Measurements from ENCODE around the gene STK17B. TPM values are rescaled to one million over a fixed set of nuclear protein-coding genes. Genes with fewer than 3 reads are reported as not detected.

Gene STK17B
- total RNA-seq, 3 donors from 2014 or later = 51.7 to 85.8 (median 57.7) TPM

GRCh38 chr2:196184921-196185320 is 13.5 kb upstream of the STK17B start:
- TF ChIP-seq POLR2A (IDR thresholded peaks at IDR 0.05) (no peak), POLR2AphosphoS5 (IDR thresholded peaks at IDR 0.05) (no peak)
- TF ChIP-seq, protein P1, sequence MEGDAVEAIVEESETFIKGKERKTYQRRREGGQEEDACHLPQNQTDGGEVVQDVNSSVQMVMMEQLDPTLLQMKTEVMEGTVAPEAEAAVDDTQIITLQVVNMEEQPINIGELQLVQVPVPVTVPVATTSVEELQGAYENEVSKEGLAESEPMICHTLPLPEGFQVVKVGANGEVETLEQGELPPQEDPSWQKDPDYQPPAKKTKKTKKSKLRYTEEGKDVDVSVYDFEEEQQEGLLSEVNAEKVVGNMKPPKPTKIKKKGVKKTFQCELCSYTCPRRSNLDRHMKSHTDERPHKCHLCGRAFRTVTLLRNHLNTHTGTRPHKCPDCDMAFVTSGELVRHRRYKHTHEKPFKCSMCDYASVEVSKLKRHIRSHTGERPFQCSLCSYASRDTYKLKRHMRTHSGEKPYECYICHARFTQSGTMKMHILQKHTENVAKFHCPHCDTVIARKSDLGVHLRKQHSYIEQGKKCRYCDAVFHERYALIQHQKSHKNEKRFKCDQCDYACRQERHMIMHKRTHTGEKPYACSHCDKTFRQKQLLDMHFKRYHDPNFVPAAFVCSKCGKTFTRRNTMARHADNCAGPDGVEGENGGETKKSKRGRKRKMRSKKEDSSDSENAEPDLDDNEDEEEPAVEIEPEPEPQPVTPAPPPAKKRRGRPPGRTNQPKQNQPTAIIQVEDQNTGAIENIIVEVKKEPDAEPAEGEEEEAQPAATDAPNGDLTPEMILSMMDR (IDR thresholded peaks at IDR 0.05) = no peak
- H3K9me3 ChIP-seq = no peaks in the 10 kb centered on the region

DNA sequence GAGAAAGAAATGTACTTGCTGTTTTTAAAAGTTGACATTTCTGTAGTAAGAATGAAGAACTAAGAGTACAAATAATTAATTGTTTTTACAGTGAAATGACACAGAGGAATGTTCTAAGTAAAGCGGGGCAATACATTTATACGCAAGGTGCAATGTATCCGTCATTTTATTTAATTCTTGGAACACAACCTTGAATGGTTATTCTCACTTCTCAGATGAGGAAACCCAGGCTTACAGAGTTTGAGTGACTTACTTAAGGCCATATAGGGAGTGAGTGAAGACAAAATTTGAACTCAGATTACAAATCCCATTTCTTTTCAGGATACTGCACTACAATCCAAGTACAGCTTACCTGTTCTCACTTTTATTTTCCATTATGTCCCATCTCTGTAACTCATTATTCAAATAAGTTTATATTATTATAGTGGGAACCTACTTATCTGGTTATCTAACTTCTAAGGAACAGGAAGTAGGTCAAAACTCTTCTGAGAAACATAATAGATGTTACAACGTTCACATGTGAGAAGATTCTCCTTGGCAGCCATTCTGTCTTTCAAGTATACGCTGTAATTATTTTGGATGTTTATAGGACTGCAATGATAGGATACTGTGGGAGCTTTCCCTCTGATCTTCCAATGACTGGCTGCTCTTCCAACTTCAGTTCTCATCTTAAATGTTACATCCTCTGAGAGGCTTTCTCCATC is 12.3 kb upstream of the STK17B start:
- intact Hi-C loops (cut with DNase I; ENCODE audit: low total_unique reads) = no loop called here
- H3K27me3 ChIP-seq = no peaks in the 10 kb centered on the region
- no peaks in the 10 kb centered on the region for H3K36me3 ChIP-seq
- H3K9me3 ChIP-seq = no peaks in the 10 kb centered on the region
- H3K4me3 ChIP-seq = no peak overlapping the region
- H3K27ac ChIP-seq = no peak overlapping the region
- TF ChIP-seq POLR2AphosphoS5 (IDR thresholded peaks at IDR 0.05) (no peak), POLR2A (IDR thresholded peaks at IDR 0.05) (no peak)
- TF ChIP-seq, protein P1 (IDR thresholded peaks at IDR 0.05) = no peak
- DNase-seq (ENCODE audit: low spot score in 2 of 2) = no peak
- H3K4me1 ChIP-seq = no peaks in the 10 kb centered on the region

More at GRCh38 chr2:196184921-196185320, 13.5 kb upstream of the STK17B start:
- Histone ChIP-seq H3K4me1 (no peaks in the 10 kb centered on the region), H3K27me3 (no peaks in the 10 kb centered on the region), H3K4me3 (no peak overlapping the region), H3K27ac (no peak overlapping the region), H3K36me3 (no peaks in the 10 kb centered on the region)
- intact Hi-C loops (cut with DNase I; ENCODE audit: low total_unique reads) = no loop called here
- DNase-seq (ENCODE audit: low spot score in 2 of 2) = no peak

- DNase-seq (ENCODE audit: low spot score in 2 of 2) = no peak
- intact Hi-C loops (cut with DNase I; ENCODE audit: low total_unique reads) = no loop called here
- no peaks in the 10 kb centered on the region for H3K36me3 ChIP-seq
- no peaks in the 10 kb centered on the region for H3K27me3 ChIP-seq
- peak overlapping the region in 1 of 2 donors; percentile 15 for H3K27ac ChIP-seq
- no peaks in the 10 kb centered on the region for H3K4me1 ChIP-seq
- no peaks in the 10 kb centered on the region for H3K9me3 ChIP-seq
- no peak overlapping the region for H3K4me3 ChIP-seq
- TF ChIP-seq POLR2AphosphoS5 (IDR thresholded peaks at IDR 0.05) (no peak), POLR2A (IDR thresholded peaks at IDR 0.05) (no peak)
- TF ChIP-seq, protein P1 (IDR thresholded peaks at IDR 0.05) = no peak
These were observed 11.7 kb upstream of the STK17B start for GRCh38 chr2:196183172-196183473.

DNA sequence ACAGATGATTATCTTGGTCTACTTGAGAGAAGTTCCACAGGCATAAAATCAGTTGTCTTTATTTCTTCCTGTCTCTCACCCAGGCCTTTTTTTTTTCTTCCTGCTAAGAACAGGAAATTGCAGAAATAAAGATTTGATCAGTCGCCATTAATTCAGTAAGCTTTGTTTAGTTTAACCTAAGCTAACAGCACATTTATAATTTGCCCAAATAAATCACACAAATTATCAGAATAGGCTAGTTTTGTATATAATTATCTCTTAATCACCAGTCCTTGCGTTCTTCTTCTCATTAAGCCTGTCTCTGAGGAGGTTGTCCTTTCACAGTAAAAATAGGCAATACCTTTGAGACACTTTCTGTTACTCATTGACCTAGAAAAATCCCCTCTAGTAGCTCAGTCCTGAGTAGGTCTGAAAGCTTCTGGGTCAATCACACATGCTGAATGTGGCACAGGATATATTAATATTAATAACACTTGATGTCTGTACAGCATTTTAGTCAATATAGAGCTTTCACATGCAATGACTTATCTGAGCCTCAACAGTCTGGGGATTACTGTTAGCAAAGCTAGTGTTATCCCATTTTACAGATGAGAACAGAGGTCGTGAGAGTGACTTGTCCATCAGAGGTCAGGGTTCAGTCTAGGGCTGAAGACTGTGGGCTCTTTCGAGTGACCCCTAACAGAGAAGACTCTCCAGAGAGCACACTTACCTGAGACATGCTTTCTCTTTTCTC is 11.2 kb upstream of the STK17B start:
- no peak for DNase-seq (ENCODE audit: low spot score in 2 of 2)
- TF ChIP-seq, protein P1 (IDR thresholded peaks at IDR 0.05) = no peak
- no peak for TF ChIP-seq POLR2AphosphoS5 (IDR thresholded peaks at IDR 0.05)
- no peak for TF ChIP-seq POLR2A (IDR thresholded peaks at IDR 0.05)
- Histone ChIP-seq H3K4me3 (no peak overlapping the region), H3K9me3 (no peaks in the 10 kb centered on the region), H3K27me3 (no peaks in the 10 kb centered on the region), H3K36me3 (no peaks in the 10 kb centered on the region), H3K27ac (peak overlapping the region in 1 of 2 donors; percentile 15), H3K4me1 (no peaks in the 10 kb centered on the region)
- intact Hi-C loops (cut with DNase I; ENCODE audit: low total_unique reads) = no loop called here

DNA sequence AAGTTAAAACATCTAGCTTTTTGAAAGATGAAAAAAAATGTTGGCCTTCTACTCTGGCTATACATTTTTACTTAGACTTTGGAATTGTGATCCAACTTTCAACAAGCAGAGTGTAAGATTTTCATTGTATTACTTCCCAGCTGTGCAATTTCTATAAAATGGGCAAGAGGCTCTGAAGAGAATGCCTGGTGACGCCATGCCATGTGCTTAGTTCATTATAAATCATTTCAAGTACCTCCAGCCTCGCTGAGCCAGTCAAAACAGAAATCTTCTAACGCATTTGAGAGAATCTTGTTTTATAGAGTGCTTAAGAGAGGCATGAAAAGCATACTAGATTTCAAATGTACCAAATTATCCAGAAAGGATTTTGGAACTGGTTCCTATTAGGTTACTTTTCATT is 10.1 kb upstream of the STK17B start:
- Histone ChIP-seq H3K27ac (no peak overlapping the region), H3K36me3 (no peaks in the 10 kb centered on the region), H3K4me3 (no peak overlapping the region), H3K4me1 (no peaks in the 10 kb centered on the region), H3K9me3 (no peaks in the 10 kb centered on the region), H3K27me3 (no peaks in the 10 kb centered on the region)
- intact Hi-C loops (cut with DNase I; ENCODE audit: low total_unique reads) = no loop called here
- no peak for DNase-seq (ENCODE audit: low spot score in 2 of 2)
- TF ChIP-seq POLR2A (IDR thresholded peaks at IDR 0.05) (no peak), POLR2AphosphoS5 (IDR thresholded peaks at IDR 0.05) (no peak)
- TF ChIP-seq, protein P1 (IDR thresholded peaks at IDR 0.05) = no peak
